Cardiac fibroblast (primary cell): ENCODE results near the gene SEMA5A.

ENCODE experiments used
- DNase-seq, 2 donors: peaks; one replicate each; pipeline versions ENCODE4 v3.0.0 to v3.0.0-alpha.2; 2010; ENCODE audit warnings: low read depth in 2 of 2
- H3K4me3 ChIP-seq, 2 donors: replicated peaks in 1 of 2; 1 replicate in 1 of 2; 2 replicates in 1 of 2; pipeline ENCODE4 v1.5.1; 2011; ENCODE audit warnings: low read depth in 2 of 2, low read length in 2 of 2, mild to moderate bottlenecking in 2 of 2, moderate library complexity in 1 of 2
- CTCF ChIP-seq: IDR thresholded peaks from one replicate; pipeline ENCODE4 v1.5.1; 2011; ENCODE audit warnings: low read depth, mild to moderate bottlenecking, low read length, inconsistent platforms

Gene SEMA5A

GRCh38 chr5:9545992-9546851 is at the start of gene SEMA5A:
Gene SEMA5A (minus strand): TSS chr5:9546075. CDS start chr5:9379946, 166,129 bp downstream.
- H3K4me3 ChIP-seq = peak within 1 kb of the TSS; percentile 82 to 92
- TF ChIP-seq CTCF = peak; percentile 10
- peak; percentile 68 to 83 for DNase-seq

DNA sequence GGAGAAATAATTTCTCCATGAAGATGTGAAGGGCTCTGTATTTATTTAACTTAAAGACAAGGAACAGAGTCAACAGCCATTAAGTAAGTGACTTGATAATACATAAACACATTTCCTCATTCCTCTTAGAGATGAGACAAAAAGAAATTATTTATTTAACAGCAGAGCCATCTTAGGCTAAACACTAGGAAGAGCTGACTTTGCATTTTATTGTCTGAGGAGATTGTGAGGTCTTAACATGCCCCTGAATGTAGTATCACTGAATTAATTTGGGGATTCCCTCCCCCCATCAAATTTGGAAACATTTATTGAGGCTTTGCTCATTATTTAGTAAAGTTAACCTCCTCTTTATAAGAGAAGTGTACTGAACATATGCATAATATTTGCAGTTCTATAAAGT is 49.0 kb upstream of the SEMA5A start:
- no peak overlapping the region for H3K4me3 ChIP-seq
- no peak for TF ChIP-seq CTCF
- DNase-seq = no peak

DNA sequence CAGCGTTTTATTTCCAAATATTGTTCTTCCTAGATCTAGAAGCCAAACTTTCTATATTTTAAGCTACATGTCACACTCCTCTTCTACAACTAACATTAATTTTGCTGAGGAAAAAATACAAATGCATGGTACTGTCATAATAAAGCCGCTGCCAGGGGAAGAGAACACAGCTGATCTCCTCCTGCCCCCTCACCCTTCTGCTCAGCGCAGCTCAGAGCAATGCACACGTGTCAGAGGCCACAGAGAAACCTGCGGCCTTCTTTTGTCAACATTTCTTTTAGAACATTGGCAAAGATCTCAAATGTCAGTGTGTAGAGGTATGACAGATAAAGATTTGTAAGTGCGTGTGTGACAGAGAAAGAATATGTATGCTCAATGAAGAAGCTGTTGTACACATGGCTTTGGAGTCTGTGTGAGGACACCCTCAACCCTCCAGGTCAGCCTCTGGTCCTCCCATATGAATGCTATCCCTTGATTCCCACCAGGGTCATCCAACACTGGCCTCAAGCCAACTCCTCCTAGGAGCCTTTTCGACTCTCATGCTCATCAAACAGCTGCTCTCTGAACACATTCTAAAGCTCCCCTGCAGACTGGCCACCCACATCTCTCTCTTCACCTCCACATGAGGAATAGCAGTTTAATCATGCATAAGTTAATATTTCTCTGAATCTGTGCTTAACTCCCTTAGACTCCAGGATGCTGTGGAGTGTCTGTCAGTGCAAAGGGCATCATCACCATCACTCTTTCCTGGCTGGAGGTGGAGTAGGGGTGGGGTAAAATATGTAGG is 43.4 kb upstream of the SEMA5A start:
- no peak for TF ChIP-seq CTCF
- H3K4me3 ChIP-seq = no peak overlapping the region

GRCh38 chr5:9588254-9588653 is 42.4 kb upstream of the SEMA5A start:
- H3K4me3 ChIP-seq = no peak overlapping the region
- DNase-seq = no peak
- TF ChIP-seq CTCF = no peak

More for the DNA sequence above, 43.4 kb upstream of the SEMA5A start:
- DNase-seq = no peak

GRCh38 chr5:9587135-9587534 is 41.3 kb upstream of the SEMA5A start:
- DNase-seq = no peak
- no peak overlapping the region for H3K4me3 ChIP-seq
- no peak for TF ChIP-seq CTCF

- peak in 1 of 2 donors; percentile 46 for DNase-seq
- no peak overlapping the region for H3K4me3 ChIP-seq
- no peak for TF ChIP-seq CTCF
Measured at GRCh38 chr5:9582406-9582805, 36.5 kb upstream of the SEMA5A start.
